Upper lobe of left lung (tissue), 6 donors: ENCODE data around the gene CAMK2G. TPM values are rescaled to one million over a fixed set of nuclear protein-coding genes. Genes with fewer than 3 reads are reported as not detected.

Source experiments
- ATAC-seq, 2 donors: fragments of 200-7000 bp; cut with Tn5 transposase; one replicate each; pipeline ENCODE4 v1.9.1; 2022; ENCODE audit warnings: mild to moderate bottlenecking in 2 of 2, moderate library complexity in 2 of 2; ENCODE audit not compliant: low FRiP score in 2 of 2
- DNase-seq, 2 donors: peaks; one replicate each; pipeline ENCODE4 v3.0.0-alpha.2; 2019 to 2020
- H3K27ac ChIP-seq, 4 donors: fragments of 200-600 bp; sonication (generic); one replicate each; pipeline ENCODE4 v1.5.1; 2016 to 2019
- H3K27me3 ChIP-seq, 4 donors: fragments of 200-600 bp; sonication (generic); one replicate each; pipeline ENCODE4 v1.5.1; 2017 to 2019
- H3K36me3 ChIP-seq, 4 donors: fragments of 200-600 bp; sonication (generic); one replicate each; pipeline ENCODE4 v1.5.1; 2016 to 2019
- H3K4me1 ChIP-seq, 4 donors: fragments of 200-600 bp; sonication (generic); one replicate each; pipeline ENCODE4 v1.5.1; 2018 to 2019
- H3K4me3 ChIP-seq, 4 donors: fragments of 200-600 bp; sonication (generic); one replicate each; pipeline ENCODE4 v1.5.1; 2017 to 2019; ENCODE audit warnings: mild to moderate bottlenecking in 2 of 4, moderate library complexity in 1 of 4
- H3K9me3 ChIP-seq, 4 donors: fragments of 200-600 bp; sonication (generic); one replicate each; pipeline ENCODE4 v1.5.1; 2018 to 2019
- EP300 ChIP-seq, 4 donors: sonication (generic); formaldehyde crosslinking; IDR thresholded peaks; one replicate each; pipeline ENCODE4 v1.5.1; 2017; ENCODE audit warnings: antibody characterized with exemption in 4 of 4, control low read depth in 2 of 4
- POLR2A ChIP-seq, 4 donors: fragments of 450-650 bp; IDR thresholded peaks; one replicate each; pipeline ENCODE4 v1.5.1; 2016 to 2017; ENCODE audit warnings: antibody characterized with exemption in 4 of 4, mild to moderate bottlenecking in 2 of 4
- POLR2AphosphoS5 ChIP-seq, 2 donors: sonication (generic); formaldehyde crosslinking; IDR thresholded peaks; one replicate each; pipeline ENCODE4 v1.5.1; 2017; ENCODE audit warnings: antibody characterized with exemption in 2 of 2
- WGBS, 2 donors: methylation state at CpG; one replicate each; pipeline ENCODE4 v1.1.5; 2017 to 2018; 5-methylcytosine and 5-hydroxymethylcytosine counted together
- total RNA-seq, 6 donors: library from RNA; depleted of rRNA in 4 of 6; stranded (reverse); fragments of >200 nt in 4 of 6; gene quantifications; one replicate each; pipeline versions ENCODE4 v1.1.0 to v1.2.1, GENCODE V29; 2016 to 2021
- TF ChIP-seq, protein P1 (sequence below), 6 experiments: fragments of 450-650 bp in 4 of 6; fragments of 200-600 bp in 2 of 6; sonication (generic) in 2 of 6; IDR thresholded peaks; one replicate each; pipeline ENCODE4 v1.5.1; 2016 to 2019; ENCODE audit warnings: antibody characterized with exemption in 6 of 6
- donor health status: DM: no; HTN: no; CAD: no; lungs with moderate emphysema.
- donor health status: DM: no; HTN: yes; CAD: no; lungs with severe emphysema.

Gene CAMK2G
- total RNA-seq, 6 donors from 2014 or later, result 25.7 to 52.3 (median 43.0) TPM

GRCh38 chr10:73774637-73775036, 99.7 kb downstream of the CAMK2G start:
- TF ChIP-seq POLR2AphosphoS5 (IDR thresholded peaks at IDR 0.05), result no peak
- TF ChIP-seq, protein P1, sequence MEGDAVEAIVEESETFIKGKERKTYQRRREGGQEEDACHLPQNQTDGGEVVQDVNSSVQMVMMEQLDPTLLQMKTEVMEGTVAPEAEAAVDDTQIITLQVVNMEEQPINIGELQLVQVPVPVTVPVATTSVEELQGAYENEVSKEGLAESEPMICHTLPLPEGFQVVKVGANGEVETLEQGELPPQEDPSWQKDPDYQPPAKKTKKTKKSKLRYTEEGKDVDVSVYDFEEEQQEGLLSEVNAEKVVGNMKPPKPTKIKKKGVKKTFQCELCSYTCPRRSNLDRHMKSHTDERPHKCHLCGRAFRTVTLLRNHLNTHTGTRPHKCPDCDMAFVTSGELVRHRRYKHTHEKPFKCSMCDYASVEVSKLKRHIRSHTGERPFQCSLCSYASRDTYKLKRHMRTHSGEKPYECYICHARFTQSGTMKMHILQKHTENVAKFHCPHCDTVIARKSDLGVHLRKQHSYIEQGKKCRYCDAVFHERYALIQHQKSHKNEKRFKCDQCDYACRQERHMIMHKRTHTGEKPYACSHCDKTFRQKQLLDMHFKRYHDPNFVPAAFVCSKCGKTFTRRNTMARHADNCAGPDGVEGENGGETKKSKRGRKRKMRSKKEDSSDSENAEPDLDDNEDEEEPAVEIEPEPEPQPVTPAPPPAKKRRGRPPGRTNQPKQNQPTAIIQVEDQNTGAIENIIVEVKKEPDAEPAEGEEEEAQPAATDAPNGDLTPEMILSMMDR (IDR thresholded peaks at IDR 0.05), result no peak
- TF ChIP-seq EP300 (IDR thresholded peaks at IDR 0.05), result no peak
- TF ChIP-seq POLR2A (IDR thresholded peaks at IDR 0.05), result no peak
- DNase-seq (no peak), ATAC-seq (no peak)
- Histone ChIP-seq H3K9me3 (no peaks in the 10 kb centered on the region), H3K27ac (peak overlapping the region in 2 of 4 donors; percentile 4 to 97), H3K4me3 (peak overlapping the region in 3 of 4 donors; percentile 80 to 95 (median 82)), H3K4me1 (peaks cover 28 to 34% (median 32%) of the 10 kb centered on the region in 4 donors), H3K27me3 (no peaks in the 10 kb centered on the region), H3K36me3 (peaks cover 15 to 69% (median 30%) of the 10 kb centered on the region in 4 donors)
- 38 to 48% methylated on average over 5 of the region's 5 CpGs for WGBS, 2 donors

GRCh38 chr10:73773152-73773879, 101.0 kb downstream of the CAMK2G start:
- no peak for ATAC-seq
- peaks cover 25 to 70% (median 36%) of the 10 kb centered on the region in 4 donors for H3K36me3 ChIP-seq

GRCh38 chr10:73772281-73773151, 101.8 kb downstream of the CAMK2G start:
- Histone ChIP-seq H3K9me3 (no peaks in the 10 kb centered on the region), H3K27me3 (no peaks in the 10 kb centered on the region), H3K36me3 (peaks cover 28 to 70% (median 41%) of the 10 kb centered on the region in 4 donors), H3K27ac (peak overlapping the region; percentile 96 to 99 (median 98)), H3K4me3 (peak overlapping the region; percentile 45 to 95 (median 81)), H3K4me1 (peaks cover 28 to 34% (median 31%) of the 10 kb centered on the region in 4 donors)
- ATAC-seq (peak; percentile 89 to 92), DNase-seq (peak; percentile 86 to 97)
- 0% methylated on average over 27 to 34 of the region's 101 CpGs for WGBS, 2 donors
- TF ChIP-seq EP300 (IDR thresholded peaks at IDR 0.05), result no peak
- TF ChIP-seq POLR2A (IDR thresholded peaks at IDR 0.05), result peak; percentile 19 to 89 (median 78)
- TF ChIP-seq, protein P1 (IDR thresholded peaks at IDR 0.05), result peak in 4 of 6 experiments; percentile 2 to 42 (median 24)
- peak; percentile 88 to 94 for TF ChIP-seq POLR2AphosphoS5 (IDR thresholded peaks at IDR 0.05)

More at GRCh38 chr10:73773152-73773879, 101.0 kb downstream of the CAMK2G start:
- no peaks in the 10 kb centered on the region for H3K27me3 ChIP-seq
- TF ChIP-seq POLR2A (IDR thresholded peaks at IDR 0.05), result no peak
- TF ChIP-seq EP300 (IDR thresholded peaks at IDR 0.05), result no peak
- TF ChIP-seq, protein P1 (IDR thresholded peaks at IDR 0.05), result no peak
- TF ChIP-seq POLR2AphosphoS5 (IDR thresholded peaks at IDR 0.05), result no peak
- WGBS, 2 donors, result 3 to 8% methylated on average over 18 to 27 of the region's 29 CpGs
- H3K27ac ChIP-seq, result peak overlapping the region; percentile 96 to 99 (median 98)
- H3K4me1 ChIP-seq, result peaks cover 28 to 34% (median 31%) of the 10 kb centered on the region in 4 donors
- DNase-seq, result no peak
- no peaks in the 10 kb centered on the region for H3K9me3 ChIP-seq
- peak overlapping the region; percentile 45 to 95 (median 81) for H3K4me3 ChIP-seq

GRCh38 chr10:73771722-73772280, 102.6 kb downstream of the CAMK2G start:
- H3K4me1 ChIP-seq, result peaks cover 28 to 34% (median 31%) of the 10 kb centered on the region in 4 donors
- peak overlapping the region; percentile 96 to 99 (median 98) for H3K27ac ChIP-seq
- ATAC-seq (peak in 1 of 2 donors; percentile 16), DNase-seq (peak; percentile 89 to 98)
- H3K9me3 ChIP-seq, result no peaks in the 10 kb centered on the region
- TF ChIP-seq POLR2AphosphoS5 (IDR thresholded peaks at IDR 0.05) (no peak), EP300 (IDR thresholded peaks at IDR 0.05) (no peak), POLR2A (IDR thresholded peaks at IDR 0.05) (no peak)
- TF ChIP-seq, protein P1 (IDR thresholded peaks at IDR 0.05), result peak in 1 of 6 experiments; percentile 14
- 8 to 20% methylated on average over 15 to 17 of the region's 17 CpGs for whole genome bisulfite sequencing, 2 donors
- peak overlapping the region; percentile 45 to 95 (median 81) for H3K4me3 ChIP-seq
- H3K27me3 ChIP-seq, result no peaks in the 10 kb centered on the region
- peaks cover 35 to 70% (median 48%) of the 10 kb centered on the region in 4 donors for H3K36me3 ChIP-seq
